ENCODE measurements around the gene APIP. TPM values are rescaled to one million over a fixed set of nuclear protein-coding genes. Genes with fewer than 3 reads are reported as not detected.

Gene APIP
- total RNA-seq, 4 donors from 2014 or later: 22.5 to 49.1 (median 31.5) TPM

DNA sequence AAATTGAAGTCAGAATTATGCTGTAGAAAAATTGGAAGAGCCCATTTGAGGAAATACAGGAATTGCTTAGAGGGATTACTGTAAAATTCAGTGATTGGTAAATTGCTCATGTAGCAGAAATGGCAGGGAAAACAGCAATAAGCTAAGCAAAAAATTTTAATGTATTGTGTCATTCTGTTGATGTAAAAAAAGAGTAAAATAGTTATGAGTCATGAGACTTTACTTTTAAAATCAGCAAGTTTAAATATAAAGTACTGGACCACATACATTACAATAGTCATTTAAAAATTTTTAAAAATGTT is 10.6 kb upstream of the APIP start:
- TF ChIP-seq CTCF (IDR thresholded peaks at IDR 0.05 in 4 of 5, conservative IDR thresholded peaks at IDR 0.05 in 1 of 5): no peak
- TF ChIP-seq POLR2A (IDR thresholded peaks at IDR 0.05): no peak
- in situ Hi-C loops (cut with MboI; ENCODE audit: low sequenced_read_pairs in 4 of 4): loop anchor here in 3 of 4 donors (10.0 kb wide), 2 partner anchors 308 to 458 kb away; no protein-coding TSS in a partner anchor

GRCh38 chr11:34926101-34926830 is 10.1 kb upstream of the APIP start:
- Histone ChIP-seq H3K27me3 (no peaks in the 10 kb centered on the region), H3K4me3 (no peak overlapping the region), H3K27ac (no peak overlapping the region), H3K36me3 (no peaks in the 10 kb centered on the region), H3K9me3 (no peaks in the 10 kb centered on the region), H3K4me1 (peaks cover 65 to 70% of the 10 kb centered on the region in 2 donors)
- in situ Hi-C loops (cut with MboI; ENCODE audit: low sequenced_read_pairs in 4 of 4): loop anchor here in 3 of 4 donors (10.0 kb wide), 2 partner anchors 309 to 459 kb away; no protein-coding TSS in a partner anchor
- ATAC-seq (peak; percentile 58 to 70), DNase-seq (no peak)
- intact Hi-C loops (cut with DNase I; ENCODE audit: low total_unique reads): loop anchor here (1.0 to 10.0 kb wide), 3 partner anchors 312 to 559 kb away; no protein-coding TSS in a partner anchor
- TF ChIP-seq CTCF (IDR thresholded peaks at IDR 0.05 in 4 of 5, conservative IDR thresholded peaks at IDR 0.05 in 1 of 5): peak; percentile 59 to 80 (median 70)
- no peak for TF ChIP-seq POLR2A (IDR thresholded peaks at IDR 0.05)

More for the DNA sequence above, 10.6 kb upstream of the APIP start:
- no peak for DNase-seq
- Histone ChIP-seq H3K4me1 (peaks cover 64 to 65% of the 10 kb centered on the region in 2 donors), H3K4me3 (no peak overlapping the region), H3K27me3 (no peaks in the 10 kb centered on the region), H3K36me3 (no peaks in the 10 kb centered on the region), H3K9me3 (no peaks in the 10 kb centered on the region), H3K27ac (no peak overlapping the region)
- no peak for ATAC-seq
- intact Hi-C loops (cut with DNase I; ENCODE audit: low total_unique reads): loop anchor here (1.0 to 10.0 kb wide), 3 partner anchors 312 to 558 kb away; no protein-coding TSS in a partner anchor

GRCh38 chr11:34924714-34925113 is 8.5 kb upstream of the APIP start:
- H3K27me3 ChIP-seq: no peaks in the 10 kb centered on the region
- H3K4me1 ChIP-seq: peaks cover 65 to 70% of the 10 kb centered on the region in 2 donors
- peak overlapping the region in 3 of 4 donors; percentile 16 to 28 (median 17) for H3K27ac ChIP-seq
- TF ChIP-seq POLR2A (IDR thresholded peaks at IDR 0.05) (no peak), CTCF (IDR thresholded peaks at IDR 0.05 in 4 of 5, conservative IDR thresholded peaks at IDR 0.05 in 1 of 5) (no peak)
- intact Hi-C loops (cut with DNase I; ENCODE audit: low total_unique reads) (loop anchor here (10.0 kb wide), 1 partner anchor 560 kb away; no protein-coding TSS in a partner anchor), in situ Hi-C loops (cut with MboI; ENCODE audit: low sequenced_read_pairs in 4 of 4) (loop anchor here (5.0 to 10.0 kb wide), 5 partner anchors 310 to 468 kb away; no protein-coding TSS in a partner anchor)
- no peak for DNase-seq
- H3K36me3 ChIP-seq: no peaks in the 10 kb centered on the region
- H3K9me3 ChIP-seq: no peaks in the 10 kb centered on the region
- H3K4me3 ChIP-seq: no peak overlapping the region
- ATAC-seq: no peak

- no peak overlapping the region for H3K27ac ChIP-seq
- no peak overlapping the region for H3K4me3 ChIP-seq
- peaks cover 56 to 57% of the 10 kb centered on the region in 2 donors for H3K4me1 ChIP-seq
- intact Hi-C loops (cut with DNase I; ENCODE audit: low total_unique reads): loop anchor here (10.0 kb wide), 1 partner anchor 564 kb away; no protein-coding TSS in a partner anchor
- ATAC-seq: no peak
- no peaks in the 10 kb centered on the region for H3K9me3 ChIP-seq
- no peaks in the 10 kb centered on the region for H3K27me3 ChIP-seq
- no peaks in the 10 kb centered on the region for H3K36me3 ChIP-seq
- no peak for DNase-seq
- in situ Hi-C loops (cut with MboI; ENCODE audit: low sequenced_read_pairs in 4 of 4): loop anchor here (5.0 to 10.0 kb wide), 5 partner anchors 314 to 471 kb away; no protein-coding TSS in a partner anchor
- TF ChIP-seq CTCF (IDR thresholded peaks at IDR 0.05 in 4 of 5, conservative IDR thresholded peaks at IDR 0.05 in 1 of 5) (no peak), POLR2A (IDR thresholded peaks at IDR 0.05) (no peak)
Measured at GRCh38 chr11:34921156-34921555, 5.0 kb upstream of the APIP start.
